CD4-positive, alpha-beta T cell treated with Interleukin-4 for 4 hours (primary cell): Measurements from ENCODE around the gene NFASC.

ENCODE experiments used
- DNase-seq: peaks from one replicate; pipeline ENCODE4 v3.0.0-alpha.2; 2020

The NFASC gene

DNA sequence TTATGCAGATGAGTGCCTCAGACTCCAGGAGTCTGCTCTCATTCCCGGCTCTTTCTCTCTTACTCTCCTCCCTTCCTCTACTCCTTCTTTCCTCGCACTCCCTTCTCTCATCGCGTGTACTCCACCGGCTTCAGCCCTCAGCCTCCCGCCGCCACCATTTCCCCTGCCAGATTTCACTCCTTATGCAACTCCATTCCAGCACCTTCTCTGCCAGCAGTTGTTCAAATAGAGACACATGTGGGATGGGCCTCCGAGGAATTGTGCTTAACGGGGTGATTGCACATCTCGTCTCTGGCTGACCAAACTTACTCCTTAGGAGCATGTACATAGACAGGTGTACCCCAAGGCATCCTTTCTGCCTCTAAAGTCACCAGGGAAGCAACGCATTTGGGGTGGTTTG, 174.5 kb downstream of the NFASC start:
- no peak for DNase-seq

DNA sequence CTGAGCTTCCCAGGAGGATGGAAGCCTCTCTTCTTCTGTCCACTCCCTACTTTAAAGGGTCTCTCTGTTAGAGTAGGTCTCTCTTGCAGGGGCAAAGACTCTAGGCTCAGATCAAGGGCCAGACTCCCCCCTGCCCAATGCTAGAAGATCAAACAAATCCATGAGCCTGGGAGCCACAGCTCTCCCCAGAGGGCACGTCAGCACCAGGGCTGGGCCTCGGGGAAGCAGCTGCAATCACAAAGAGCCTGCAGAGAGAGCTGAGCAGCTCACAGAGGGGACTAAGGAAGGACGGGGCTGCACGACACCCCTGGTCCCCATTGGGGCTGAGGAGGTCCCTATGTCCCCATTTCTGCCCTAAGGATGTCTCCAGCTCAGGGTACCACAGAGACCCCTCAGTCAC, 176.2 kb downstream of the NFASC start:
- DNase-seq, result no peak

DNA sequence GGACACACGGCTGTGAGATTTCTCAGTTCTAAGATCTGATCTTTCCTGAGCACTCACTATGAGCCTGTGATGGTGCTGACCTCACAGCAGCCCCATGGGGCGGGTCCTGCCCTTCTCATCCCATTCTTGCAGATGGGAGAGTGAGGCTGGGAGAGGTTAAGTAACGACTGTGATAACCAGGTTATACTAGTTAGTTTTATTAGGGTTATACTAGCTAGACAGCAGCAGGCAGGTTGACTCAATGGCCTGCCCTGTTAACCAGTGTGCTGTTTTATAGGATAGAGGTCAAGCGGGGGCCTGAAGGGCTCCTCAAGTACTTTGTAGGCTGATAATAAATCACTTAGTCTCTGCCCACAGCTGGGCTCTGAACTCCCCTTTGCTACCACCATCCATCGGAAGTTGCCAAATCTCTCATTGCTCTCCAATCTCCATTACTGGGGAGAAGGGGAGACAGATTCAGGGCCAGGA, 177.1 kb downstream of the NFASC start:
- no peak for DNase-seq

DNA sequence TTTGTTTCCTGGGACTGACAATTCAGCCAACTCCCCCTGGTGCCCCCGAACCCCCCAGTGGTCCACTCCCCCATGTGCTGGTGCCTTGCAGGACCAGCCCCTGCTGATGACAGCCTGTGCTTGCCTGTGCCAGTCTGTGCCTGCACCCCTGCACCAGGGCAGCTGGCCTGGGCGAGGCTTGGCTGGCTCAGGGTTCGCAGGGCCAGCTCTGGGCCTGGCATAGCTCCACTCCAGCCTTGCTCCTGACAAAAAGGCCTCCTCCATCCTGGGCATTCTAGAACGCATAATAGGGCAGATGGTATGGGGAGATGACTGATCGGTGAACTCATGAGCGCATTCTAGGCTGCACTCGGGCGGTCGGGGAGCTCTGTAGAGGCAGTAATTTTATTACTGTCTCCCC, 177.7 kb downstream of the NFASC start:
- DNase-seq, result no peak

DNA sequence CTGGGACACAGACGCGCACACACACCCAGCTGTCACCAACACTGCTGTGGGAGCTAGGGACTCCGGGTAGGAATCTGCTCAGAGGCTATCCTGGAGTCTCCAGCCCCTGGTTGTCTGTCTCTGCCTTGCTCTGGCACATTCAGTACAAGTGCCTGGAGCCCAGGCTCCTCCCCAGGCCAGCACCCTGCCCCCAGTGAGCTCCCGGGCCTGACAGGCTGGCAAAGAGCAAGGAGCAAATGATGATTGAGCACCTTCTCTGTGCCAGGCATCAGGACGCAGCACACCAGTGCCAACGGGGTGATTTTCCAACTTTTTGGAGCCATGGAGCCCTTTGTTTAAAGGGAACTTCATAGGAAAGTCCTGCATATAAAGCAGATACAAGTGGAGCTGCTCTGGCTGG, 178.8 kb downstream of the NFASC start:
- no peak for DNase-seq

DNA sequence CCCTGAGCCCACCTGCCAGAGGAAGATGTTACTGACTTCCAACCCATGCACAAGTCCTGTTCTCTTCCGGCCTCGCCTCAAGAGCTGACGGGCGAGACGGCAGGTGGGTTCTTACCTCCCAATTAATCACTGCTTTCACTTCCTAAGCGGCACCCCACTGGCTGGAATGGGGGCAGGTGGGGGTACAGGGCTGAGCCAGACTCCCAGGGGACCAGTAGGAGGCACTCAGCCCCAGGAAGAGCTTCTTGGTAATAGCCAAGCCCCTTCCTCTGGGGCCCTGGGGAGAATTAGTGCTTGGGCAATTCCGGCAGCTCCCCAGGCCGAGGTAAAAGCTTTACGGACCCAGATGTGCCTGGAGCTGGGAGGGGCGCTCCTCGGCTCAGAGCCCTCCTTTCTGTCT, 182.0 kb downstream of the NFASC start:
- no peak for DNase-seq

DNA sequence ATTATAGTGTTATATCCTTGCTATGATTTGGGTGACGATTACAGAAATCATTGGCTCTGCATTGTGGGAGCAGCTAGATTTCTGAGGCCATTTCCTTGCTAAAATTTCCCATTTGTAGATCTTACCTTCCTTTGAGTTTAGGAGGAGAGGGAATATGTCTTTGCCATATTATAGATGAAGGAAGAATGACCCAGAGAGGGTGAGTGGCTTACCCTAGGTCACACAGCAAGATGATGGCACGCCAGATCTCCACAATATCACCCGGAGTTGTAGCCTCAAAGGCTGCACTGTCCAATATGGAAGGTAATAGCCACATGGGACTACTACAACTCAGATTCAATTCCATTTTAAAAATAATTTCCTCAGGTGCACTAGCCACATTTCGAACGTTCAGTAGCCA, 182.6 kb downstream of the NFASC start:
- DNase-seq, result no peak

DNA sequence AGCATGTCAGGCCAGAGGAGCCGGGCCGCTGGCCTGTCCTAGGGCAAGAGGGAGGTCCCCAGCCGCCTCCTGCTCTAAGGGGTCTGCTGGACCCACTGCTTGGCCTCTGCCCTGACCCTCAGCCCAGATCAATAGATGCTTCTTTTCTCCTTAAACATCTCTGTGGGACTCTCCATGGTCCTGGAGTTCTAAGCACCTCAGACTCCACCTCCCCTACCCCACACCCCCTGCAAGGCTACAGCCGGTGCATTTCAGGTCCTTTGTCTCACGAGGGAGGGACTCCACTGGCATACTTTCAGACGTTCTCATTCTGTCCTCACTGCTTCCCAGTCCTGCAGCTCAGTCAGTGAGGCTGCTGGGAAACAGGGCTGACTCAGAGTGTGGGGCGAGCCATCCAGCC, 183.4 kb downstream of the NFASC start:
- DNase-seq, result no peak

DNA sequence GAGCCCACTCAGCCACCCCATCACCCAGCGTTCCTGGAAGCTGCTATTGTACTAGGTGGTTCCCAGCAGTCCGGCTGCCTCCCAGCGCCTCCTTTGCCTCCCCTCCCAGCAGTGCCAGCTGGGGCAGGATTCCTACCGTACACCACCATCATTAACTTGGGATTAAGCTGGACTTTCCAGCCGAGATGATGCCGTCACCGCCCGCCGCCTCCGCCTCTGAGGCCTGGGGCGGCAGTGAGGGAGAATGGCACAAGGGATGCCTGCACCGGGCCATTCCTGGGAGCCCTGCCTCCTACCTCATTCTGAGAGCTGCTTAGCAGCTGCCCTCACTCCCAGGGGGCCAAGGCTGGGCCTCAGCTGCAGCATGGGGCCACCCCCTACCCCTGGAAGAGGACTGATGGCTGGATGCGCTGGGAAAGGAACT, 185.5 kb downstream of the NFASC start:
- DNase-seq, result no peak

DNA sequence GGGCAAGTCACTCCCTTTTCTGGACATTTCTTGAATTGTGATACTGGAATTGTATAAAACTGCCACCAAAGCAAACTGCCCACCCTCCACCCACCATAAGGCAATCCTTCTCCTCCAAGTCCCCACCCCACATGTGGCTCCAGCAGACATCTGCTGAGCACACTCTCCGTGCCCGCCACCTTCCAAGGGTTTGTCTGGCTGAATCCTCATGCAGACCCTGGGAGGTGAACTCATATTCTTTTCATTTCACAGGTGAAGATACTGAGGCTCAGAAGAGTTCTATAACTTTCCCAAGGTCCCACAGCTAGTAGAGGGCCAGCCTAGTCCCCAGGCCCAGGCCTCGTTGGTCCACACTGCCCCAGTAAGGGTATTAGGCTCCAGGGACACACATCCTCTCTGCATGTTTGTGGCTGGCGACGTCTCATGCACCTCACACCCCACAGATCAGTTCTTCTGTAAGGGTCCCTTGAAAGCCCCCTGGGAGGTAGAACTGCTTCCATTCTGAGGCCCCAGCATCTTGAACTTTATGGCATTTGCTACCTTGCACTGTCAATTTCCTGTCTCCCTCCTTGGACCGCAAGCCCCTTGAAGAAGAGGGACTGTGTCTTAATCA, 186.4 kb downstream of the NFASC start:
- DNase-seq, result no peak

DNA sequence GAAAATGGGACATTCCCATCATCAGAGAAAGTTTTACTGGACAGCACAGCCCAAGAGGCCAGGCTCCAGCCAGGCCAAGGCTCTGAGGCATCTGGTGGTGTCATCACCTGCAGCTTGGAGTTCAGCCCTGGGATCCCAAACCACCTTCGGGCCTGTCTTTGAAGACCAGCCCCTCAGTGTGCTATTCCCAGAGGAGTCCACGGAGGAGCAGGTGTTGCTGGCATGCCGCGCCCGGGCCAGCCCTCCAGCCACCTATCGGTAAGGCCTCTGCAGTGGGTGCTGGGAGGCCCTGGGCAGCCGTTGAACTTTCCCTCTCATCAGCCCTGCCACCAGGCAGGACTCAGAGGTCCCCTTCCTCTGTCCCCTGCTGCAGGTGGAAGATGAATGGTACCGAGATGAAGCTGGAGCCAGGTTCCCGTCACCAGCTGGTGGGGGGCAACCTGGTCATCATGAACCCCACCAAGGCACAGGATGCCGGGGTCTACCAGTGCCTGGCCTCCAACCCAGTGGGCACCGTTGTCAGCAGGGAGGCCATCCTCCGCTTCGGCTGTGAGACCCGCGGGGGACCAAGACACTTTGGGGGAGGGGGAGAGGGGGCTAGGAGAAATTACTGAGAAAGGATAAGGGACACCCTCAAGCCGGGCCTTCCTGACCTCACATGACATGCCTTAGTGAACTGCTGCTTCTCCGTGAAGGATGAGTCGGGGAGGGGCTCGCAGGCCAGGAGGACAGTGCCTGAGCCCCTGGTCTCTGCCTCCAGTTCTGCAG, 187.3 kb downstream of the NFASC start:
- no peak for DNase-seq

DNA sequence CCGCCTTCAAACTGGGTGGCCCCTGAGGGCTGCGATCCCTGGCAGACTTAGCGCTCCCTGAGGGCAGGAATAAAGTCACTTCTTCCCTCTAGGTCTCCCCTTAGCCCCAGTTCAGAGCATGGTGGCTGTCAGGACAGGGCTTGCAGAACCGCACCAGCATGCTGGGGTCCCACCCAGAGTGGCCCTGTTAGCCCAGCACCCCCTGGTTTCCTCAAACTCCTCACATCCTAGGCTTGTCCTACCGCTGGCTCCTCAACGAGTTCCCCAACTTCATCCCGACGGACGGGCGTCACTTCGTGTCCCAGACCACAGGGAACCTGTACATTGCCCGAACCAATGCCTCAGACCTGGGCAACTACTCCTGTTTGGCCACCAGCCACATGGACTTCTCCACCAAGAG, 188.2 kb downstream of the NFASC start:
- DNase-seq, result no peak

DNA sequence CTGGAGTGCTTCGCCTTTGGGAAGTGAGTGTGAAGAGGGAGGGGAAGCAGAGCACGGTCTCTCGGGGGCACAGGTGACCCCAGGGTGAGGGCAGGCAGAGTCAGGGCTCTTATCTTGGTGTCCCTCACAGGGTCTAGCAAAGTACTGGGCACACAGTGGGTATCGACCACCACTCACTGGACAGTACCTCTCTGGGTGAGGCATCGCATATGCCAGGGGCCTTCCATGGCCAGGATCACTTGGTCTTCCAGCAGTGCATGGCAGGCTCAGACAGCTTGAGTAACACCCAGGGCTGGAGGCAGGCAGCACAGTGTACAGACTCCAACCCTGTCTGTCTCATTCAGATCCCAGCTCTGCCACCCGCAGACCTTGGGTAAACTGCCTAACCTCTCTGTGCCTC, 189.0 kb downstream of the NFASC start:
- DNase-seq, result no peak

DNA sequence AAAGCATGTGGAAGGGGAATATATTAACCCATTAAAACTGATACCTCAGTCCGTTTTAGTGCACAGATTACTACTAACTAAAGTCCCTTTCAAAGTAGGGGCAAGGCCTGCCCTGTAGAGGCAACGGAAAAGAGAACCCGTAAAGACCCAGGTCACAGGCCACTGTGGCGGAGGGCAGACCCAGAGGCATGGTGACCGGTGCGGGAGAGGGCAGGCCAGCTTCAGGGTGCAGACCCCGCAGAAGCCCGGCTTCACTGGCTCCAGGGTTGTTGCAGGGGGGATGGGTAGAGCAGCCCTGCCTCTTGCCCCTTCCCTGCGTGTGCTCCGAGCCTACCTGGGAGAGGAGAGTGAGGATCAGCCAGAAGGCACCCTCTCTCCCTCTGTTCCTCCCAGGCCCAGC, 190.1 kb downstream of the NFASC start:
- no peak for DNase-seq

DNA sequence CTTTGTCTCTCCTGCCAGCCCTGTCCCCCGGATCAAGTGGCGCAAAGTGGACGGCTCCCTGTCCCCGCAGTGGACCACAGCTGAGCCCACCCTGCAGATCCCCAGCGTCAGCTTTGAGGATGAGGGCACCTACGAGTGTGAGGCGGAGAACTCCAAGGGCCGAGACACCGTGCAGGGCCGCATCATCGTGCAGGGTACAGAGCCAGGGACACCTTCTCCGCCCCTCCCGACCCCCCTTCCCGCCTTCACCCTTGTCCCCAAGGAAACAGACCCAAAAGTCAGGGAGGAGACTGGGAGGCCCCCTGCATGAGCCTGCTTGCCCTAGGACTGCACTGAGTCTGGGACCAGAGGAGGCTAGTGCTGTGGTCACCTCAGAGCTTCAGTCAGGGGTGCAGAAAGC, 190.6 kb downstream of the NFASC start:
- DNase-seq, result no peak

DNA sequence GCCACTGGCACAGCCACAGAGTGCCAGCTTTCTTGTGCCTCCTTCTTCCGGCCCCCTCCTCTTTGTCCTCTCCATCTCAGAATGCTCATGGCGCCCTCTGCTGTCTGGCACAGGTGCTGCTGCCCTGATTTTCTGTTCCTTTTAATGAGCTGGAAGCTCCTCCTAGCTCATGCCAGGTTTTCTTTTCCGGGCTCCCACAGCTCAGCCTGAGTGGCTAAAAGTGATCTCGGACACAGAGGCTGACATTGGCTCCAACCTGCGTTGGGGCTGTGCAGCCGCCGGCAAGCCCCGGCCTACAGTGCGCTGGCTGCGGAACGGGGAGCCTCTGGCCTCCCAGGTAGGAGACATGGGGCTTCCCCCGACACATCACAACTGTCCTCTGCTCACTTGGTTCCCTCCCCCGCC, 191.0 kb downstream of the NFASC start:
- DNase-seq, result peak; percentile 51

DNA sequence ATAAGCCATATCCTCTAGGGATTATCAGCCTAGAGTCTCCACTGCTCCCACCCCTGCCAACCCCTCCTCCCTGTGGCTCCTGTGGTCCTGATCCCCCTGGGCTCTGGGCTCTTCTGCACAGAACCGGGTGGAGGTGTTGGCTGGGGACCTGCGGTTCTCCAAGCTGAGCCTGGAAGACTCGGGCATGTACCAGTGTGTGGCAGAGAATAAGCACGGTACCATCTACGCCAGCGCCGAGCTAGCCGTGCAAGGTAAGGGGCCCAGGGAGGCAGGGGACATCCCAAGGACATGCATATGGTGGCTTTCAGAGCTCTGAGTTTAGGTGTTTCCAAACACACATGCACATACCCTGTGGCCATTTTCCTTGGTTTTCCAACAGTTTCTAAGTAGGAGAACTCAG, 191.7 kb downstream of the NFASC start:
- DNase-seq, result no peak

DNA sequence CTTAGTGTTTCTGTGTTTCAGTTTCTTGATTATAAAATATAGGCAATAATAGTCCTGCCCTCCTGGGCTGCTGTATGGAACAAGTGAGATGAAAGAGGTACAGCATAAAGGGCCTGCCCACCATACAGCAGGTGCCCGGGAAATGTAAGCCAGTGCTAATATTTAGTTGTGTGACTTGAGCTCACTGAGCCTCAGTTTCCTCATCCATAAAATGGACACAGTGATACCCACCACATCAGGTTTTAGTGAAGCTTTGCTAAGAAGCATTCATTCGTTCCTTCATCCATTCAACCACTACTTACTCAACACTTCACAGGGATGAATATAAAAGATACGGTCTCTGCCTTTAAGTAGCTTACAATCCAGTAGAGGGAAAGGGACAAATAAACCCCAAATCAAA, 192.2 kb downstream of the NFASC start:
- no peak for DNase-seq

DNA sequence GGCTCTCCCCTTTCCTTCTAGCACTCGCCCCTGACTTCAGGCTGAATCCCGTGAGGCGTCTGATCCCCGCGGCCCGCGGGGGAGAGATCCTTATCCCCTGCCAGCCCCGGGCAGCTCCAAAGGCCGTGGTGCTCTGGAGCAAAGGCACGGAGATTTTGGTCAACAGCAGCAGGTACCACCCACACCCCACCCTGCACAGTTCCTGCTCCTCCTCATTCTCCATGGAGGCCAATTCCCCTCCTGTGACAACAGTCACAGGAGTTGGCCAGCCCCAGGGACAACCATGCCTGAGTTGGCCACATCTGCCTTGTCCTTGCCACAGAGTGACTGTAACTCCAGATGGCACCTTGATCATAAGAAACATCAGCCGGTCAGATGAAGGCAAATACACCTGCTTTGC, 193.6 kb downstream of the NFASC start:
- DNase-seq, result no peak

DNA sequence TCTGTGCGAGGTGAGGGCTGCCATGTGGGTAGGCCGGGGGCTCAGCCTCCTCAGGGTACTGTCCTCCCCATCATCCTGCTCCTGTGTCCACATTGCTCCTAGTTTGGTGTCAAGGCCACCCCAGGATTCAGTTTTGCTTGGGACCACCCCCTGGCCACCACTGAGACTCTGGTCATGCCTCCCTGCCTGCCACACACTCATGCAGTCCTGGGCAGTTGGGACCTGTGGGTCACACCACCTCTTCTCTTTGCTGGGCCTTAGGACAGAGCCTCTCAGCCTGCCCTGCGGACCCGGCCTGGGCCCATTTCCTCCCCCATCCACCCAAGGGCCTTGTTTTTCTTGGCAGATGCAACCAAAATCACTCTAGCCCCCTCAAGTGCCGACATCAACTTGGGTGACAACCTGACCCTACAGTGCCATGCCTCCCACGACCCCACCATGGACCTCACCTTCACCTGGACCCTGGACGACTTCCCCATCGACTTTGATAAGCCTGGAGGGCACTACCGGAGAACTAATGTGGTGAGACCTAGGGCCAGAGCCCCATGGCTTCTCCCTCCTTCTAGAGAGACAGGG, 194.2 kb downstream of the NFASC start:
- DNase-seq, result no peak

DNA sequence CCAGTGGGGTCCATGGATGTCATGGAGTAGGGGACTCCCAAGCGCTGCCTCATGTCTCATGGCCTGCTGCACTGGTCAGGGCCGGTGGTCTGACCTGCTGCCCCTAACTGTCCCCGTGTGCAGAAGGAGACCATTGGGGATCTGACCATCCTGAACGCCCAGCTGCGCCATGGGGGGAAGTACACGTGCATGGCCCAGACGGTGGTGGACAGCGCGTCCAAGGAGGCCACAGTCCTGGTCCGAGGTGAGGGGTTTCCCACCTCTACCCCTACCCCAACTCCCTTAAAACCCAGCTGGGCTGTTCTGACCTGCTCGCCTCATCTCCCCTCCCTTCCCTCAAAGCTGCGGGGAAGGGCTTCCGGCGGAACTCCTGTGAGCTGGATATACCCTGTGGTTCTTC, 195.0 kb downstream of the NFASC start:
- DNase-seq, result no peak

DNA sequence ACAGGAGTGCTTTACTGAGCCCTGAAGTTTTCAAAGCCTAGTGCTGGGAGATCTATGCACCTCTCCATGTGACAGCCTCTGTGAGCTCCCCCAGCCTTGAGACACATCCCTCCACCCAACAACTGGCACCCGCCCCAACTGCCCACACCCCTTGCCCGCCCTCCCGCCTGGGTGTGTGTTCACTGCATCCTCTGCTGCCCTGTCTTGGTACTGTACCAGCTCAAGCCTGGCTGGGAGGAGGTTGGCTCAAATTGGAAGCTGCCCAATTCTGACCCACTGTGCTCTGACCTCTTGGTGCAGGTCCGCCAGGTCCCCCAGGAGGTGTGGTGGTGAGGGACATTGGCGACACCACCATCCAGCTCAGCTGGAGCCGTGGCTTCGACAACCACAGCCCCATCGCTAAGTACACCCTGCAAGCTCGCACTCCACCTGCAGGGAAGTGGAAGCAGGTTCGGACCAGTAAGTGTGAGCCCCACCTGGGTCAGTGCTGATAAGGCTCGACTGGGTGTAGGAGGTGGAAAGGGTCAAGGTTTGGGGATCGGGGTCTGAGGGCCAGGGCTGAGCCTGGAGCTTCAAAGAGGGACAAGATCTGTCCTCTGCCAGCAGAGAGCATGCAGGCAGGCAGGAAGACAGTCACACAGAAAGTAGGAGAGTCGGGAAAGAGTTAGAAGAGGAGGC, 195.6 kb downstream of the NFASC start:
- no peak for DNase-seq

DNA sequence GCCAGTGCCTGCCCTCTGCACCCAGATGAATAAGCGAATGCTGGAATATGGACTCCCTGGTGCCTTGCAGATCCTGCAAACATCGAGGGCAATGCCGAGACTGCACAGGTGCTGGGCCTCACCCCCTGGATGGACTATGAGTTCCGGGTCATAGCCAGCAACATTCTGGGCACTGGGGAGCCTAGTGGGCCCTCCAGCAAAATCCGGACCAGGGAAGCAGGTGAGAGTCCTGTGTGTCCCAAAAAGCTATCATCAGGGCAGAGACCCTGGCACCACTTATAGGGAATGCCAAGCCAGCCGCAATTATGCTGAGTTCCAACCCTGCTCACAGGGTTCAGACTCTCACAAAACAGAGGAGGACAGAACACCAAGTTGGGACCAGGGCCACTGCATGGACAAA, 196.4 kb downstream of the NFASC start:
- no peak for DNase-seq

DNA sequence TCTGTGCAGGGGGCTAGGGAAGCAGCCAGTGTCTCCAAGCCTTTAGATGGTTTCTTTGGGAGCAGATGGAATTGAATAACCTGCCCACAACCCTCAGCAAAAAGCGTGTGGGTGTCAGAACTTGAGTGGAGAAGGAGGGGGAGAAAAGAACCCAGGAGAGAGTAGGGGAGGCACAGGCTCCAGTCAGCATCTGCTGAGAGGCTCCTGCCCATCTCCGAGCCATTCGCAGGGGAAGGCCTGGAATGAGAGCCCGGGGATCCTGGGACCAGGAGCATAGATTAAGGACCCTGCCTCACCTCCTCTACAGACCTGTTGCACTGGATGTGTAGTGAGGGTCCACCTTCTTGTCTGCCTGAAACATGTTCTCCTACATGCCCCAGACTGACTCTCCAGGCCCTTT, 197.3 kb downstream of the NFASC start:
- DNase-seq, result no peak
